Measurements from ENCODE around the gene IMPACT.

Gene IMPACT, protein sequence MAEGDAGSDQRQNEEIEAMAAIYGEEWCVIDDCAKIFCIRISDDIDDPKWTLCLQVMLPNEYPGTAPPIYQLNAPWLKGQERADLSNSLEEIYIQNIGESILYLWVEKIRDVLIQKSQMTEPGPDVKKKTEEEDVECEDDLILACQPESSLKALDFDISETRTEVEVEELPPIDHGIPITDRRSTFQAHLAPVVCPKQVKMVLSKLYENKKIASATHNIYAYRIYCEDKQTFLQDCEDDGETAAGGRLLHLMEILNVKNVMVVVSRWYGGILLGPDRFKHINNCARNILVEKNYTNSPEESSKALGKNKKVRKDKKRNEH

DNA sequence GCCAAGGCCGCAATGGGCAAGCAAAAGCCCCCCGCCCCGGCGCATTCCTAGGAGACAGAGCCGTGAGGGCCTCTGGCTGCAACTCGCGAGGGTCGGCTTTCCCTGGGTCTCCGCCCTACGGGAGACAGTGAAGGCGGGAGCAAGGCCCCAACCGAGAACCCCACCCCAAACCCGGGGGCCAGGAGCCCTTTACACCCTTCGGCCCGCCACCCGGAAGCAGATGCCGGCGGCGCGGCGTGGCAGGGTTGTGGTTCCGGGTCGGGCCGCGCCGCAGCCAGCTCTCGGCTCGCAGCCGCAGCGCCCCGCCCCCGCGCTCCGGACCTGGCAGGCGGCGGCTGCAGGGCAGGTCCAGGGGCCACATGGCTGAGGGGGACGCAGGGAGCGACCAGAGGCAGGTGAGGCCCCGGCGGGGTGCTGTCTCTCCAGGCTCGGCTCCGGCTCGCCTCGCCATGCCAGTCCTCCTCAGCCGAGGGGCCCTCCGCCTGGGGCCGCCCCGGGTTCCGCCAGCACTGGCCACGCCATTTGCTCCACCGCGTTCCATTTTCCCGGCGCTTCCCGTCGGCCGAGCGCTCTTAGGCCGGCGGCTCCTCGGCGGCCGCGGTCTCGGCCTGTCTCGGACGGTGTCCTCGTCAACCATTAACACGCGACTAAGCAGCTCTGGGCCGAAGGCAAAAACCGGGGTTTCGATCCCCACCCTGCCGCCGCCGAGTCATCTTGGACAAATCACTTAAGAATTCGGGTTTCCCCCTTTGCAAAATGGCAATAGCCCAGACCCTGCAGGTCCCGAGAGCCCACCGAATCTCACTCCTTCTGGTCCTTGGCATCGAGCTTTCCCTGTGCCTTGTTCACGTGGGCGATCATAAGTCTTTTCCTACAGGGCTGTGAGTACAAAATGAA is at the start of gene IMPACT:
Gene IMPACT (plus strand): TSS at position 273 of the 897 bp plus-strand sequence. CDS start 87 bp downstream, at position 360.
- DNase-seq (ENCODE audit: low read depth in 2 of 2): peak; percentile 66 to 71

DNA sequence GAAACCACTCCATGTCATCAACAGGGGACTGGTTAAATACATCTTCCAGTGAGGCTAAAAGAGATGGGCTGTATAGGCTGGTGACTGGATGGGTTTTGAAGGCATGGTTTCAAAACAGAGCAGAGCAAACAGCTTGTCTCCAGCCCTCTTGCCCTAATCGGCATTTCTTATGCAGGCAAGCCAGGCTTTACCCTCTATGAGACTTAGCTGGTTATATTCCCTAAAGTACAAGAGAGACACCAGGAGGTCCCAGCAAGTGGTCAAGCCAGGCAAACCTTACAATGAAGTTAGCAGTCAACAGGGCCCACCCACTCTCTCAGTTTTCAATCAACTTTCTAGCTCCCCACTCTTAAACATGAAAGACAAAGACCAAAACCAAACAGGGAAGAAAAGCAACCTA is 47.9 kb upstream of the IMPACT start:
- DNase-seq (ENCODE audit: low read depth in 2 of 2): no peak

DNA sequence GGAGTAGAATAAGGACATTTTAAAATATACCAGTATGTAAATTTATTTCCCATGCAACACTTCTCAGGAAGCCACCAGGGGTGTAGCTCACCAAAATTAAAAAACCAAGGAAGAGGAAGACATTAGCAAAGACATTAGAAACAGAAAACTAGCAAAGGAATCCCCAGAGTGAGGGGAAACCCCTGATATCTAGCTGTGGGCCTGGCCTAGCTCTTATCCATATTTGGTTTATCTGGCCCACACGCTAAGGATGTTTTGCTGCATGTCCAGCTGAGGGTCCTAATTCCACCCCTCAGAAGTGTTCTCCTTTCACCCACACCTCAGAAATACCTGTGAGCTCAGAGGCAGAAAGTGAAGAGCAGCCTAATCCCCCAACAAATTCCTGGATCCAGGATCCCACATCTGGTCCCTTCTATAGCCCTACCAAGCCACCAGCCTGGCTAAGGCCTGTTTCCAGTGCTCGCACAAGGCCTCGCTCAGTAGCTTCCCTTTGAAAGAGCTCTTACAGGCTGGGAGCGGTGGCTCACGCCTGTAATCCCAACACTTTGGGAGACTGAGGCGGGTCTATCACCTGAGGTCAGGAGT is 46.2 kb upstream of the IMPACT start:
- DNase-seq (ENCODE audit: low read depth in 2 of 2): no peak

DNA sequence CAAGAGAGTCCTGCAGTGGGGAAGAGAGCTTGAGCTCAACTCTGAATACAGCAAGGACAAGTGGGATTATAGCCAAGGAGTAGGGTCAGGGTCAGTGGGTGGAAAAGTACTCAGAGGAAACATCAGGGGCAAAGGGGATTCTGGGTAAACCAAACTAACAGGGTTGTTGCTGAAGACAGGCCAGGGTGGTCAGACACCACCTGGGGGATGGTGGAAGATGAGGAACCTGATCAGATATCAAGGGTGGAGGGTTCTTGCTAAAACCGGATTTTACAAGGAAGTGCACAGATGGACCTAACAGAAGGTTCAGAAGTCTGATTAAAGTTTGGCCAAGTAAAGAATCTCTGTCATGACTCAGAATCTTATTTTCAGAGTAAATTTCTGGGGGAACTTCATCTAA is 45.3 kb upstream of the IMPACT start:
- no peak for DNase-seq (ENCODE audit: low read depth in 2 of 2)

DNA sequence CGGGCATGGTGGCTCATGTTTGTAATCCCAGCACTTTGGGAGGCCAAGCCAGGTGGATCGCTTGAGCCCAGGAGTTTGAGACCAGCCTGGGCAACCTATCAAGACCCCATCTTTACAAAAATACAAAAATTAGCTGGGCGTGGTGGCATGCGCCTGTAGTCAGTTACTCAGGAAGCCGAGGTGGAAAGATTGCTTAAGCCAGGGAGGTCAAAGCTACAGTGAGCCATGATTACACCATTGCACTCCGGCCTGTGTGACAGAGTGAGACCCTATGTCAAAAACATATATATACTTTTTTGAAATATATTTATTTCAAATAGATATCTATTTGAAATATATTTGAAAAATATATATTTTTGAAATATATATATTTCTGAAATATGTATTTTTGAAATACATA is 39.8 kb upstream of the IMPACT start:
- no peak for DNase-seq (ENCODE audit: low read depth in 2 of 2)

DNA sequence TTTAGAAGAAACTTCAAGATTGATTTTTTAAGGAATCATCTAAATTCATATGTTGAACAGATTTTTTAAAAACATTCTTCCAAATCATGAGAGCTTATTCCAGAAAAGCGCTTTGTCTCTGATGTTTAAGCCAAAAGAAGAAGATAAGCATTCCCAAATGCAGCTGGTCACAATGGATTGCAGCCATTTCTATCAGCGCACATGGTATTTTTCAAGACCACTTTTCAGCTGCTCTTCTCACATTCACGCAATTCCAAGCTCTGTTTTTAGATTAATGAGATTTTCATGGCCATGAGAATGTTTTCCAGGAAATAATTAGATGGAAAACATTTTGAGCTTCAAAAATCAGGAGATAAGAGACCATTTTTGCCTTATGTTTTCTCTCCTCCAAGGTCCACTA is 37.5 kb upstream of the IMPACT start:
- no peak for DNase-seq (ENCODE audit: low read depth in 2 of 2)

DNA sequence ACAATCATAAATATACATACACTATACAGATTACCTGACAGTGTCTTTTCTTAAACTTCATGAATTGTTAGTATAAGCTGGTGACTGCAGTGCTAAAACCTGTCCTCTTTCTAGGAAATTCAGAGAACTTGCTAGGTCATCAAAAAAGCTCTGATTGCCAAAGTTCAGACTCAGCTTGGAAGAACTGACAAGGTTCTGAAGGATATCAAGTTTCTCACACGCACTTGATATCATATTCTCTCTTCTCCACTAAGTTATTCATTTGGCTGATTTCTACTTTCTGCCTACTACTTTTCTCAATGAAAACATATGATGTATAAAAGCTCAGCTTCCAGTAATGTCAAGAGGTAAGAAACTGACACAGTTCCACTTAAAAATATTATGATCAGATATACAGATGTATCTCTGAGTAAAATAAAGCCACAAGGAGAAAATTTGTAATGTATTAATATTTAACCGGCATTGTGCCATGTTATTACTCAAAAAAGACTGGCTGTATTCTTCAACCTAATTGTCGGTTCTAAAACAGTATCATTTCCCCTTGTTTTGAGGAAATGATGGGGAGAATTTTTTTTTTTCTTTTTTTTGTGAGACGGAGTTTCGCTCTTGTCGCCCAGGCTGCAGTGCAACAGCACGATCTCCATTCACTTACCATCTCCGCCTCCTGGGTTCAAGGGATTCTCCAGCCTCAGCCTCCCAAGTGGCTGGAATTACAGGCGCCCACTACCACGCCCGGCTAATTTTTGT is 31.2 kb upstream of the IMPACT start:
- no peak for DNase-seq (ENCODE audit: low read depth in 2 of 2)

DNA sequence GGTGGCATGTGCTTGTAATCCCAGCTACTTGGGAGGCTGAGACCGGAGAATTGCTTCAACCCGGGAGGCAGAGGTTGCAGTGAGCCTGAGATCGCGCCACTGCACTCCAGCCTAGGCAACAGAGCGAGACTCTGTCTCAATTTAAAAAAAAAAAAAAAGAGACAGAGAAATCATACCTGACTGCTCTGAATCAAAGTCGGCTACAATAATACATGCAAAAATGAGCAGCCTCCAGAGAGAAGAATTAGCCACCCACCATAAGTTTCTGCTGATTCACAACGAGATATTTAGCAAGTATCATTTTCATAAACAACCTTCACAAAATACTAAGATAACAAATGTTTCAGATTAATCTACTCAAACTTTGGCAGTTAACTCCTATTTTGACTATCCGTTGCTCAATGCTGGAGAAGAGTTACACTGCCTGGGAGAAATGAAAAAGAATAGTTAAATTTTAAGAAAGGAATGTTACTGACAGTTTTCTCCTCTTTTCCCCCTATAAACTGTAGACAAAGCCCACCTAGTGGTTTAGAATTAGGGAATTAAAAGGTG is 30.3 kb upstream of the IMPACT start:
- no peak for DNase-seq (ENCODE audit: low read depth in 2 of 2)

DNA sequence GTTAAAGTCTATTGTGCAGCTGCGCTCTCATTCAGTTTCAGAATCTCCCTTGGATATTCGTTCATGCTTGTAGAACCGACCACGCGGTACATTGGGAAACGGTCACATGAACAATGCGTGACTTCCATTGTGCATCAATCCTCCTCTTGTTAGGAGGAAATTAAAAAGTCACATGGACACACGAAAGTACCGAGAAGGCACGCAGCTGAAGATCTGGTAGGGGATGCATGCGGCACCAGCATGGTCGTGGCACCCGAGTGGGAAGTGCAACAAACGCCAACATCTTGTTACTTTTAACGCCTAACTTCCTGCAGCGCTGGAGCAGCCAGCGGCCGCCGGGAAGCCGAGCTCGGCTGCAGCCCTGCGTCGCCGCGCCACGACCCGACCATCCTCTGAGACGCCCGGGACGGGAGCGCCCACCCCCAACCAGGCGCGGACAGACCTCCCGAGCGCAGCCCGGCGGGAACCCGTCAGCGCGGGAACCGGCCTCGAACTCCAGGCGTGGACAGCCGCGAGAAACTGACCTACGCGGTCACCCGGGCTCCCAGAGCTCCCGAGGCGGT is 29.3 kb upstream of the IMPACT start:
- DNase-seq (ENCODE audit: low read depth in 2 of 2): no peak

DNA sequence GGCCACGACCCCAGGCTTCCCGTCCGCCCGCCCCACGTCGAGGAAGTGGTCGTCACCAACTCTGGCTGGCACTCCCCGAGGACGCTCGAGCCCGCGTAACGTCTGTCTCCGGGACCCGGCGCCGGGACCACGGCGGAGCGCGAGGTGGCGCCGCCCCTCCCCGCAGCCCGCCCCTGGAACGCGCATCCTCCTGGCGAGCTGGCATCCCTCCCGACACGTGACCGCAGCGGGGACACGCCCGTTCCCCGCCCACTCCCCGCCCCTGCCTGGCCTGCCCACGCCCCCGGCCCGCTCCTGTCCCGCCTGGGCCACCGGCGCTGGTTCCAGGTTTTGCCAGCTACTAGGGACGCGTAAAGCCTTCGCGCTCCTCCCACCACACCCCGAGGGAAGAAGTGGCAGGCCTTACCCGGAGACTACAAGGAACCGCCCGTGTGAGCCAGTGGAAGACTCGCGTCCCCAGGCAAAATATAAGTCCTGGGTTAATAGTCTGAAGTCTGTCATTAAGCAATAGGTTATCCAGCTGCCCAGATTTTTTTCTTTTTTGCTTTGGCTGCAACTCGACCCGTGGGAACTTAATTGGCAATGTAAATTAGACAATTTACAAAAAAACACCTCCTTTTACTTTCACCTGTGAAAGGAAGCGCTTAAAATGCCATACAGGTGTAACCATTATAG is 28.6 kb upstream of the IMPACT start, which contains the start of gene OSBPL1A:
Gene OSBPL1A (minus strand): TSS at position 131 of the 675 bp plus-strand sequence. CDS start 20,291 bp downstream, outside the sequence.
- DNase-seq (ENCODE audit: low read depth in 2 of 2): peak; percentile 80

DNA sequence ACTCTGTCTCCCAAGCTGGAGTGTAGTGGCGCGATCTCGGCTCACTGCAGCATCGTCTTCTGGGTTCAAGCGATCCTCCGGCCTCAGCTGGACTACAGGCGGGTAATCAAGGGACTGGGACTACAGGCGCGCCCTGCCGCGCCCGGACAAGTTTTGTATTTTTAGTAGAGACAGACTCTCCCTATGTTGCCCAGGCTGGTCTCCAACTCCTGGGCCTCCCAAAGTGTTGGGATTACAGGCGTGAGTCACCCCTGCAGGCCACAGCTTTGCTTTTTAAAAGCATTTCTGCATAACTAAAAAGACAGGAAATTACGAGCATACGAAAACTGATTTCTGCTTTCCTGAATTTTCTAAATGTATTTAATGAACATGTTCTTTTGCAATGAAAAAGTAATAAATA is 27.9 kb upstream of the IMPACT start:
- DNase-seq (ENCODE audit: low read depth in 2 of 2): no peak

DNA sequence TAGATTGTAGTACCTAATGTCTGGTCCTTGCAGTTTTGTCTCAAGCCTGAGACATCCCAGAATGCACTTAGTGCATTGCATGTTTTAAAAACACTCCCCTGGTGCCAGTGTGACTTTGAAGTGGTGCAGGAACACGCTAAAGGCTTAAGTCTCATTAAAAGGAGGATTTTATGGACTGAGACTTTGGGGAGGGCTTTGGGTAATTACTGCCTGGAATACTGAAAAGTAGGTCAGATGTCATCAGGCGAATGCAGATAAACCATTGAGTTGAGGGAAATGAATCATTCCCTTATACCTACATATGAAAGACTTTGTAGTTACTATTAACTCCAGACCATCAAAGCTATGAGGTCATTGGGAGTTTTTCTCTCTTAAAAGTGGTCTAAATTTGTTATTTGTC is 25.9 kb upstream of the IMPACT start:
- DNase-seq (ENCODE audit: low read depth in 2 of 2): no peak

DNA sequence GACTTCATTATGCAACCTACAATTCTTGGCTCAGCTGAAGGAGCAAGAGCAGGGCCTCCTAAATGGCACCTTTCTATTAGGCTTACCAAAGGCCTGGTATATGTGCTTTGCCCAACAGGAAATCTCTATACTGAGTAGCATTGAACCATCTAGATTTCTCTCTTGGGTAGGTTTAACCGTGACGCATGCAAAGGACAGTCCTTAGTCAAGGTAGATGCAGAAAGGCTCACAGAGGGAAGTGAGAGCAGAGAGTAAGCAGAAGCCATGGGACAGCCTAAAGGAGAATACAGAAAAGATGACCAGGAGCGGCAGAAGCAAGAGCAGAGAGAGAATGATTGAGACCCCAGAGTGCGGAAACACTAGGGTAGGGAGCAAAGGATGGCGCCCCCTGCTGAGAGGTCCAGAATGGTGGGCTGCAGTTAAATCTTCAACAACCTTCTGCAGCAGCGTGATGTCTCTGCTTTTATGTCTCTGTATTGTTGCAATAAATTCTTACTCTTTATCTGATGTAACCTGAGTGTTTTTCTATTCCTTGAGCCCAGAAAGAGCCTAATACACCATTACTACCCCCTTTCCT is 24.2 kb upstream of the IMPACT start:
- DNase-seq (ENCODE audit: low read depth in 2 of 2): no peak

DNA sequence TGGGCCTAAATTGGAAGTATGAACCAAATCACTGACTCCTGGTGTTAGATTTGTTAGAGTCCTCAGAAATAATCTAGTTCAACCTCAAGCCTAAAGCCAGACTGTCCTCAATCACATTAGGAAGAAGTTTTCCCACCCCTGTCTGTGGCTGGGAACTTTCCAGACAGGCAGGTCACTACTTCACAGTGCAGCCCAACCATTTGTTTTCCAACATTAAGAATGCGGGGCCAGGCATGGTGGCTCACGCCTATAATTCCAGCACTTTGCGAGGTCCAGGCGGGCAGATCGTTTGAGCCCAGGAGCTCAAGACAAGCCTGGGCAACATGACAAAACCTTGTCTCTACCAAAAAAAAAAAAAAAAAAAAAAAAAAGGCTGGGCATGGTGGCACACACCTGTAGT is 23.4 kb upstream of the IMPACT start:
- no peak for DNase-seq (ENCODE audit: low read depth in 2 of 2)

DNA sequence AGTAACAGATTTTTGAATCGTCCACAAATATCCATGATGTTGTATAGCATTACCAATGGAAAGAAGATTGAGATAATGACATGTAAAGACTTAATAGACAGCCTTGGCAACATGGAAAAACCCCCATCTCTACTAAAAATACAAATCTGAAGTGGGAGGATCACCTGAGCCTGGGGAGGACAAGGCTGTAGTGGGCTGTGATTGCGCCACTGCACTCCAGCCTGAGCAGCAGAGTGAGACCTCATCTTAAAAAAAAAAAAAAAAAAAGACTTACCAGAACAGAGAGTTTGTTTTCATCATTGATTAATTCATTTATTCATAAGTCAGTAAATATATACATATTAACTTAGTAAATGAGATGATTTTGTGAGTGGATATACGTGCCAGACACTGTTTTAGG is 21.9 kb upstream of the IMPACT start:
- no peak for DNase-seq (ENCODE audit: low read depth in 2 of 2)

DNA sequence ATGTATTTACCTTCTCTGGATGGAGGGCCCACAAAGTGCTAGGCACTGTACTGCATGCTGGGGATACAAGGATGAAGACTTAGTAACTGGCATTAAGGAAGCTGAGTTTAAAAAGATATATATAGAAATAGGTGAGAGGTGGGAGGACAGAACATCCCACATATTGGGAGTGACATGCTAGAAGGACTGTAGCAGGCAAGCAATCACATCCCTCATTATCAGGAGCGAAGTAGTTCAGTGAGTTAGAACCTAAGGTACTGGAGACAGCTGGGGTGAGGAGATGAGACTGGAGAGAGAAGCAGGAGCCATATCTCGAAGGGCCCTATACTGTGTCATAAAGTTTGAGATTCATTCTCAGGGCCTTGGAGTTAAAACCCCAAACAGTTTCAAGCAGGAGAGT is 18.0 kb upstream of the IMPACT start:
- DNase-seq (ENCODE audit: low read depth in 2 of 2): no peak

DNA sequence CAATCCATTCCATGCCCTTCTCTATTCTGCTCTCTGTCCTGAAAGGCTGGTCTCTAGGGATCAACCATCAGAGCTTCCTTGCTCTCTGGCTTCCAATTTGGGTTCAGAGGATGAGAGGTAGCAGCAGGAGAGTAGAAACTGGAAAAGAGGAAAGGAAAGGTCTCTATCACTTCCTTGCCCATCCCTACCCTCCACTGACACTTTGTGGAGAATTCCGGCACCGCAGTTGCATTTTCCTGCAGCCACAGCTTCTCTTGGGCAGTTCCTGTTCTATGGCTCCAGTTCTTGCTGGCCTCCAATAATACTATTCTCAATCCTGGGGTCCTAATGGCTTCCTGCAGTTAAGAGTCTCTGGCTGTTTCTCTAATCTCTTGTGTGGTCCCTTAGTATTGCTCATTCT is 13.3 kb upstream of the IMPACT start:
- DNase-seq (ENCODE audit: low read depth in 2 of 2): no peak

DNA sequence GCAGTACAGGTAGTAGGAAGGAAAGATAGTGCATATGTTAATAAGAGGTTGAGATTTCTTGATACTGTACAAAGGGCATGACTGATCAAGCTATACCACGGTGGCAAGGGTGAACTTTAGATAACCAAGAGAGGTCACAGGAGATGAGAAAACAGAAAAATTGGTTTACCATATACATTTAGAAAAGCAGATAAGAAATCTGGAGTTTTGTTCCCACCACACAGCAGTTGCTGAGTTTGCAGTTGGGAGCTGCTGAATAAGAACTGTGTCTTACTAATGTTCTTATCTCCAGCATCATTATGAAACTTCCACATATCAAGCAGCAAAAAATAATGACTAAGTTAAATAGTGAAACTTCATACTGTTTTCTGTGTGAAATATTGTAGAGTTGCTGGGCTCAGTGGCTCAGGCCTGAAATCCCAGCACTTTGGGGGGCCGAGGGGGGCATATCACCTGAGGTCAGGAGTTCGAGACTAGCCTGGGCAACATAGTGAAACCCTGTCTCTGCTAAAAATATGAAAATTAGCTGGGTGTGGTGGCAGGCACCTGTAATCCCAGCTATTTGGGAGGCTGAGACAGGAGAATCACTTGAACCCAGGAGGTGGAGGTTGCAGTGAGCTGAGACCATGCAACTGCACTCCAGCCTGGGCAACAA is 12.0 kb upstream of the IMPACT start:
- no peak for DNase-seq (ENCODE audit: low read depth in 2 of 2)

DNA sequence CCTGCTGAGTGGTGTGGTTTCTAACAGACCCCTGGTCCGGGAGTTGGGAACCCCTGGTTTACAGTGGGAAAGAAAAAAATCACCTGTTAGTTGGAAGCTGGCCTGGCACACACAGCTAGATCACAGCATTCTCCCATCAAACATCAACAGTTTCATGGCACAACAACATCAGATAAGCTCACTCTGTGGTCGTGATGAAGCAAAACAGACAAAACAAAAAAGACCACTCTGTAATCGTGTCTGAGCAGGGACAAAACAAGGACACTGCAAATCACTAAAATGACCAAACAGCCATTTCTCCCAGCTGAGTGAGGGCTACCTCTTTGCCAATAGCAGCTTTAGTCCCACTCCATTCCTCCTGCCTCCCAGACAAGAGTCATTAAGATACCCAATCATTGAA is 9.0 kb upstream of the IMPACT start:
- DNase-seq (ENCODE audit: low read depth in 2 of 2): no peak

DNA sequence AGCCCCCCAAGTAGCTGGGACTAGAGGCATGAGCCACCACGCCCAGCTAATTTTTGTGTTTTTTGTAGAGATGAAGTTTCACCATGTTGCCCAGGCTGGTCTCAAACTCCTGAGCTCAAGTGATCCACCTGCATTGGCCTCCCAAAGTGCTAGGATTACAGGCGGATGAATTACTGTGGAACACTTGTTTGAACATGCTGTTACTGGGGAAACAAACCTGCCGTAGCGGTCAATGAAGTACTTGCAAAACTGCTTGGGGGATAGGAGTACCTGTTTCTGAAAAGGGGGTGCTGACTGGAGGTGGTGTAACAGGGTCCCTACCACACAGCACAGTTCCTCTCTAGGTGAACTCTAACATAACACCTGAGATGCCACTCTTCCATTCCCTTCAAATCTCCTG is 5.9 kb upstream of the IMPACT start:
- DNase-seq (ENCODE audit: low read depth in 2 of 2): no peak
